ENCODE results near the gene SLC8A1.

DNA sequence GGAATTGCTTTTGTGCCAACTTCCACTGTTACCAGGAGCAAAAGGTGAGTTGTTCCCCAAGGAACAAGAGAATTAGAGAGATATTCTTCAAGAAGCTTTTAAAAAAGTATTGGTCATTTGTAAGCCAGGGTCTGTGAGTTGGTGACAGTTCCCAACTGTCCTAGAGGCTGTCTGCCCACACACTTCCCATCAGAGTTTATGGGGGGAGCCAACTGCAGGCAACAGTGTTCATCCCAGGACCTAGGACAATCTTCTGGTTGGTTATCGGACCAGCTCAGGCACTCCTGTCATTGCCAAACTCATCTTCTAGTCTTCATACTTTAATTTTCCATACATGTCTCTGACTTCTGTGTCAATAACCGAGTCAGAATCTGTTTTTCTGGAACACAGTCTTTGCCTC, 47.5 kb upstream of the SLC8A1 start:
- TF ChIP-seq, protein P1, sequence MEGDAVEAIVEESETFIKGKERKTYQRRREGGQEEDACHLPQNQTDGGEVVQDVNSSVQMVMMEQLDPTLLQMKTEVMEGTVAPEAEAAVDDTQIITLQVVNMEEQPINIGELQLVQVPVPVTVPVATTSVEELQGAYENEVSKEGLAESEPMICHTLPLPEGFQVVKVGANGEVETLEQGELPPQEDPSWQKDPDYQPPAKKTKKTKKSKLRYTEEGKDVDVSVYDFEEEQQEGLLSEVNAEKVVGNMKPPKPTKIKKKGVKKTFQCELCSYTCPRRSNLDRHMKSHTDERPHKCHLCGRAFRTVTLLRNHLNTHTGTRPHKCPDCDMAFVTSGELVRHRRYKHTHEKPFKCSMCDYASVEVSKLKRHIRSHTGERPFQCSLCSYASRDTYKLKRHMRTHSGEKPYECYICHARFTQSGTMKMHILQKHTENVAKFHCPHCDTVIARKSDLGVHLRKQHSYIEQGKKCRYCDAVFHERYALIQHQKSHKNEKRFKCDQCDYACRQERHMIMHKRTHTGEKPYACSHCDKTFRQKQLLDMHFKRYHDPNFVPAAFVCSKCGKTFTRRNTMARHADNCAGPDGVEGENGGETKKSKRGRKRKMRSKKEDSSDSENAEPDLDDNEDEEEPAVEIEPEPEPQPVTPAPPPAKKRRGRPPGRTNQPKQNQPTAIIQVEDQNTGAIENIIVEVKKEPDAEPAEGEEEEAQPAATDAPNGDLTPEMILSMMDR (IDR thresholded peaks at IDR 0.05) = no peak
- TF ChIP-seq EP300 (IDR thresholded peaks at IDR 0.05; ENCODE audit: low read depth) = no peak
